NB4 (cell line): ENCODE measurements around the gene ZNF662.

Experiments
- CTCF ChIP-seq: IDR thresholded peaks from one replicate; pipeline ENCODE4 v1.5.1; 2012; ENCODE audit warnings: low read depth, low read length
- MAX ChIP-seq: IDR thresholded peaks from 2 replicates; pipeline ENCODE4 v1.6.1; 2011; ENCODE audit warnings: low read depth, low read length

GRCh38 chr3:42914771-42915515, 9.0 kb downstream of the ZNF662 start:
- TF ChIP-seq MAX (no peak), CTCF (no peak)
